Smooth muscle cell (in vitro differentiated cells): ENCODE measurements around the gene SNRNP40. TPM values are rescaled to one million over a fixed set of nuclear protein-coding genes. Genes with fewer than 3 reads are reported as not detected.

Source experiments
- DNase-seq: peaks from one replicate; lab custom pipeline; 2025; ENCODE audit not compliant: unreplicated experiment; lab: John Stamatoyannopoulos, UW
- H2AFZ ChIP-seq: fragments of 200-600 bp; sonication (generic); 2 replicates; pipeline ENCODE4 v1.6.0; 2016; ENCODE audit warnings: antibody characterized with exemption, low read depth, mild to moderate bottlenecking
- H3F3A ChIP-seq: fragments of 200-600 bp; sonication (generic); 2 replicates; pipeline ENCODE4 v1.6.0; 2017; ENCODE audit warnings: antibody characterized with exemption, low read depth
- H3K27ac ChIP-seq: fragments of 200-600 bp; sonication (generic); 2 replicates; pipeline ENCODE4 v1.5.1; 2016; ENCODE audit warnings: low read depth, mild to moderate bottlenecking
- H3K27me3 ChIP-seq: fragments of 200-600 bp; sonication (generic); 2 replicates; pipeline ENCODE4 v1.6.1; 2016; ENCODE audit warnings: low read depth, mild to moderate bottlenecking
- H3K36me3 ChIP-seq: fragments of 200-600 bp; sonication (generic); 2 replicates; pipeline ENCODE4 v1.5.1; 2016; ENCODE audit warnings: low read depth
- H3K4me1 ChIP-seq: fragments of 200-600 bp; sonication (generic); 2 replicates; pipeline ENCODE4 v1.5.1; 2016; ENCODE audit warnings: low read depth
- H3K4me2 ChIP-seq: fragments of 200-600 bp; sonication (generic); 2 replicates; pipeline ENCODE4 v1.6.0; 2016; ENCODE audit warnings: mild to moderate bottlenecking
- H3K4me3 ChIP-seq: fragments of 200-600 bp; sonication (generic); 2 replicates; pipeline ENCODE4 v1.5.1; 2016; ENCODE audit warnings: mild to moderate bottlenecking
- H3K79me2 ChIP-seq: fragments of 200-600 bp; sonication (generic); 2 replicates; pipeline ENCODE4 v1.6.0; 2016; ENCODE audit warnings: low read depth, mild to moderate bottlenecking
- H3K9ac ChIP-seq: fragments of 200-600 bp; sonication (generic); 2 replicates; pipeline ENCODE4 v1.6.0; 2016; ENCODE audit warnings: low read depth
- H3K9me3 ChIP-seq: fragments of 200-600 bp; sonication (generic); replicated peaks from 2 replicates; pipeline ENCODE4 v1.5.1; 2016; ENCODE audit warnings: low read depth
- H4K20me1 ChIP-seq: fragments of 200-600 bp; sonication (generic); 2 replicates; pipeline ENCODE4 v1.6.0; 2016; ENCODE audit warnings: low read depth
- WGBS: methylation state at CpG from one replicate; pipeline ENCODE4 v1.1.7; 2016; ENCODE audit warnings: low lambda C conversion rate; 5-methylcytosine and 5-hydroxymethylcytosine counted together
- polyA plus RNA-seq: library from polyadenylated mRNA; unstranded; fragments of >200 nt; fragmentation: Nextera tagmentation; extraction: Ambion mirVana; gene quantifications from 2 replicates; pipeline ENCODE4 v1.2.1, GENCODE V29; 2016
- total RNA-seq: library from RNA; depleted of rRNA; stranded (reverse); fragments of >200 nt; gene quantifications from 2 replicates; pipeline ENCODE4 v1.2.3, GENCODE V29; 2014
- TF ChIP-seq, protein P1 (sequence below): fragments of 200-600 bp; sonication (generic); IDR thresholded peaks from 2 replicates; pipeline ENCODE4 v1.5.1; 2017; ENCODE audit warnings: borderline replicate concordance, mild to moderate bottlenecking, antibody characterized with exemption; ENCODE audit not compliant: insufficient read depth, poor library complexity, severe bottlenecking

The SNRNP40 gene
- total and polyA plus RNA-seq, 2 experiments from 2014 or later: 67.6 to 97.2 TPM

DNA sequence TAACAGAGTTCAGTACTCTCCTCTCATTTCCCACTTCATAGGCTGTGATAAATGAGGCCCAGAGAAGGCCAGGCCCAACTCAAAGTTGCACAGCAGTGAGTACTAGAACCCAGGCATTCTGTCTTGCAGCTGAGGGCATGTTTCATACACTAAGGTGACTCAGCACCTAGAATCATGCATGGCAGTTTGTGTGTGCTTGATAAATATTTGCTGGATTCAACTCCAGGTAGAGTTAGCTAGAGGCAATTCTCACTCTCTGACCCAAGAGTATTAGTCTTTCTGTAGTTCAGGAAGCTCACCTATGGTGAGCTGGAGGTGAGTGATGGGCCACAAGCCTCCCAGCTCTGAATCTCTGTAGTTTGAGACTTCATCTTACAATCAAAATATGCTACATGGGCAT is 67.6 kb downstream of the SNRNP40 start:
- Histone ChIP-seq H3K4me2 (no peak overlapping the region), H3K27ac (no peak overlapping the region), H3K9me3 (no peaks in the 10 kb centered on the region), H3K79me2 (no peaks in the 10 kb centered on the region), H2AFZ (no peak overlapping the region), H3K4me1 (no peaks in the 10 kb centered on the region), H3K36me3 (no peaks in the 10 kb centered on the region), H3K9ac (no peak overlapping the region), H3F3A (no peaks in the 10 kb centered on the region), H3K27me3 (no peaks in the 10 kb centered on the region), H4K20me1 (no peaks in the 10 kb centered on the region), H3K4me3 (no peak overlapping the region)
- DNase-seq: no peak
- TF ChIP-seq, protein P1, sequence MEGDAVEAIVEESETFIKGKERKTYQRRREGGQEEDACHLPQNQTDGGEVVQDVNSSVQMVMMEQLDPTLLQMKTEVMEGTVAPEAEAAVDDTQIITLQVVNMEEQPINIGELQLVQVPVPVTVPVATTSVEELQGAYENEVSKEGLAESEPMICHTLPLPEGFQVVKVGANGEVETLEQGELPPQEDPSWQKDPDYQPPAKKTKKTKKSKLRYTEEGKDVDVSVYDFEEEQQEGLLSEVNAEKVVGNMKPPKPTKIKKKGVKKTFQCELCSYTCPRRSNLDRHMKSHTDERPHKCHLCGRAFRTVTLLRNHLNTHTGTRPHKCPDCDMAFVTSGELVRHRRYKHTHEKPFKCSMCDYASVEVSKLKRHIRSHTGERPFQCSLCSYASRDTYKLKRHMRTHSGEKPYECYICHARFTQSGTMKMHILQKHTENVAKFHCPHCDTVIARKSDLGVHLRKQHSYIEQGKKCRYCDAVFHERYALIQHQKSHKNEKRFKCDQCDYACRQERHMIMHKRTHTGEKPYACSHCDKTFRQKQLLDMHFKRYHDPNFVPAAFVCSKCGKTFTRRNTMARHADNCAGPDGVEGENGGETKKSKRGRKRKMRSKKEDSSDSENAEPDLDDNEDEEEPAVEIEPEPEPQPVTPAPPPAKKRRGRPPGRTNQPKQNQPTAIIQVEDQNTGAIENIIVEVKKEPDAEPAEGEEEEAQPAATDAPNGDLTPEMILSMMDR: no peak

DNA sequence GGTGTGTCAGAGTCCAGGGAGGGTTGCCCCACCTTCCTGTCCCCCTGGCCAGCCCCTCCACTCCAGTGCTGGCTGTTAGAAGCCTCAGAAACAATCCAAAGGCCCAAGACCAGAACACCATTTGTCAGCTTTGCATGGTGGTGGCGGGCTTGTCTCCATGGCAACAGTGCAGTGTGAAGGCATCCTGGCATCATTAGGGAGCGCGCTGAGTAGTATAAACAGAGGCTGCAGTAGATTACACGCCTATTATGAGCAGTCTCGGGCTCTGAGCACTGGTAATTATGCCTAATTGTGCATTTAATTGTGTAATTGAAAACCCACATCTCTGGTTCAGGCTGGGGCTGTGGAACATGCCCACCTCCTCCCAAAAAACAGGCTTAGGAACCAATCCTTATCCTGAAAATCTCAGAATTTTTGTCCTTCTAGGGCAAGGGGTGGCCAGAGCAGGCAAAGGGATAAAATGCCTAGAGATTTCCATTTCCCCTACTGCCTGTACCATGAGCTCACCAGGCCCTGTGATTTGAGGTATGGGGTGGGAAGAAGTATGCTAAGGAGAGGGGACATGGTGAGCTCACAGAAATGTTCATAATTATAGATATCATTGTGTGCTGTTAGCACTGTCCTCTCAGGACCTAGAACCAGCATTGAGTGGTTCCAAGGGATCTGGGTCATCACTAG is 68.6 kb downstream of the SNRNP40 start:
- WGBS: 81% methylated on average over 5 of the region's 5 CpGs
- no peaks in the 10 kb centered on the region for H3K9me3 ChIP-seq
- no peaks in the 10 kb centered on the region for H3K4me1 ChIP-seq
- DNase-seq: no peak
- no peaks in the 10 kb centered on the region for H3F3A ChIP-seq
- TF ChIP-seq, protein P1: no peak
- H3K36me3 ChIP-seq: no peaks in the 10 kb centered on the region
- no peak overlapping the region for H3K9ac ChIP-seq
- H2AFZ ChIP-seq: no peak overlapping the region
- no peaks in the 10 kb centered on the region for H4K20me1 ChIP-seq
- no peaks in the 10 kb centered on the region for H3K79me2 ChIP-seq
- H3K4me2 ChIP-seq: no peak overlapping the region
- H3K27me3 ChIP-seq: no peaks in the 10 kb centered on the region
- H3K4me3 ChIP-seq: no peak overlapping the region
- no peak overlapping the region for H3K27ac ChIP-seq

DNA sequence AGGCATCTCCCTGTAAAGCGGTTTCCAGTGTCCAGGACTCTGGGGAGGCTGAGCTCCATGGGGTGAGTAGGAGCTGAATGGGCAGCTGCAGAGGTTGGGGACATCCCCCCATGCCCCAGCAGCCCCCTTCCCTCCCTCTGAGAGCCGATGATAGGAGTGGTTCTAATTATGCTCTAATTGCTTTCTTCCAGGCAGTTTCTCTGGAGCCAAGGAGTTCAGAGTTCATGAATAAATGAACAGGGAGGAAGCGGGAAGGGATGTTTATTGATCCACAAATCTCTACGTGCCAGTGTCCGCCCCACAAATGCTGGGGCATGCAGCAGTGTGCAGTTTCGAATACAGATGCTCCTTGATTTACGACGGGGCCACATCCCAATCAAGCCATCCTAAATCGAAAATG is 72.5 kb downstream of the SNRNP40 start:
- Histone ChIP-seq H3K9me3 (no peaks in the 10 kb centered on the region), H3K4me2 (no peak overlapping the region), H3K4me1 (no peaks in the 10 kb centered on the region), H3F3A (no peaks in the 10 kb centered on the region), H3K79me2 (no peaks in the 10 kb centered on the region), H3K27me3 (no peaks in the 10 kb centered on the region), H3K27ac (no peak overlapping the region), H4K20me1 (no peaks in the 10 kb centered on the region), H3K36me3 (no peaks in the 10 kb centered on the region), H2AFZ (no peak overlapping the region), H3K4me3 (no peak overlapping the region), H3K9ac (no peak overlapping the region)
- TF ChIP-seq, protein P1: no peak
- no peak for DNase-seq
- 86% methylated on average over 9 of the region's 9 CpGs for WGBS

DNA sequence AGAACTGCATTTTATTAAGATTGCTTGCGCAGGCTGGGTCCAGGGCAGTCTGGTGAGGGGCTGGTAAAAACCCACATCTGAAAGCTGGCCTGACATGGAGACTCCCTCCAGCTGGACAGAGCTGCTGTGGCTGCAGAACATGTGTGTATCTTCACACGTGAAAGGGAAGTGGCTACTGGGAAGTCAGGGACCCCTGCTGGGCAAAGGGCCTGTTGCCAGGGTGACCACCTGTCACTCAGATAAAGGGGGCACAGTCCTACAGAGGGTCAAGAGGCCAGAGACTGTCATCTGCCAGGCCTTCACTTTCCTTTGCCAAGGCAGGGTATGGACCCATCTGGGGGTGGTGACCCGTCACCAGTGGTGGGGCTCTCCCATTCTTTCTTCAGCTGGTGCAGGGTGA is 74.4 kb downstream of the SNRNP40 start:
- no peaks in the 10 kb centered on the region for H3F3A ChIP-seq
- DNase-seq: no peak
- H3K4me1 ChIP-seq: no peaks in the 10 kb centered on the region
- no peak overlapping the region for H3K4me3 ChIP-seq
- TF ChIP-seq, protein P1: no peak
- no peak overlapping the region for H2AFZ ChIP-seq
- H3K4me2 ChIP-seq: no peak overlapping the region
- H3K79me2 ChIP-seq: no peaks in the 10 kb centered on the region
- H3K27ac ChIP-seq: no peak overlapping the region
- no peaks in the 10 kb centered on the region for H3K36me3 ChIP-seq
- WGBS: 93% methylated on average over 3 of the region's 3 CpGs
- no peaks in the 10 kb centered on the region for H3K27me3 ChIP-seq
- no peak overlapping the region for H3K9ac ChIP-seq
- H3K9me3 ChIP-seq: no peaks in the 10 kb centered on the region
- no peaks in the 10 kb centered on the region for H4K20me1 ChIP-seq
